GM23248 (cell line): ENCODE data around the gene CABYR. TPM values are rescaled to one million over a fixed set of nuclear protein-coding genes. Genes with fewer than 3 reads are reported as not detected.
A peak's percentile ranks its signal among the peaks of the same experiment; 100 is the strongest.

Experiments used
- DNase-seq: peaks from one replicate; pipeline ENCODE4 v3.0.0-alpha.2; 2015
- H2AFZ ChIP-seq: fragments of 200-600 bp; sonication (generic); 2 replicates; pipeline ENCODE4 v1.6.1; 2016; ENCODE audit warnings: antibody characterized with exemption
- H3F3A ChIP-seq: fragments of 200-600 bp; sonication (generic); 2 replicates; pipeline ENCODE4 v1.6.1; 2016; ENCODE audit warnings: mild to moderate bottlenecking, antibody characterized with exemption, mixed run types; ENCODE audit not compliant: insufficient read depth
- H3K27ac ChIP-seq: fragments of 200-600 bp; sonication (generic); 2 replicates; pipeline ENCODE4 v1.5.1; 2016; ENCODE audit warnings: mild to moderate bottlenecking
- H3K27me3 ChIP-seq: fragments of 200-600 bp; sonication (generic); replicated peaks from 2 replicates; pipeline ENCODE4 v1.6.1; 2016; ENCODE audit warnings: mild to moderate bottlenecking; ENCODE audit not compliant: insufficient read depth
- H3K36me3 ChIP-seq: fragments of 200-600 bp; sonication (generic); 2 replicates; pipeline ENCODE4 v1.6.1; 2016; ENCODE audit warnings: low read depth, mild to moderate bottlenecking
- H3K4me1 ChIP-seq: fragments of 200-600 bp; sonication (generic); 2 replicates; pipeline ENCODE4 v1.6.1; 2016; ENCODE audit warnings: mild to moderate bottlenecking; ENCODE audit not compliant: insufficient read depth
- H3K4me2 ChIP-seq: fragments of 200-600 bp; sonication (generic); one replicate; pipeline ENCODE4 v1.6.1; 2016; ENCODE audit warnings: mild to moderate bottlenecking; ENCODE audit not compliant: unreplicated experiment
- H3K4me3 ChIP-seq: fragments of 200-600 bp; sonication (generic); 2 replicates; pipeline ENCODE4 v1.5.1; 2016; ENCODE audit warnings: mild to moderate bottlenecking
- H3K79me2 ChIP-seq: fragments of 200-600 bp; sonication (generic); 2 replicates; pipeline ENCODE4 v1.6.1; 2016; ENCODE audit warnings: mild to moderate bottlenecking; ENCODE audit not compliant: insufficient read depth
- H3K9ac ChIP-seq: fragments of 200-600 bp; sonication (generic); 2 replicates; pipeline ENCODE4 v1.6.1; 2016; ENCODE audit warnings: mild to moderate bottlenecking
- H3K9me2 ChIP-seq: fragments of 200-600 bp; sonication (generic); 2 replicates; pipeline ENCODE4 v1.6.1; 2016; ENCODE audit warnings: mixed run types, mild to moderate bottlenecking, moderate library complexity; ENCODE audit not compliant: insufficient read depth
- H3K9me3 ChIP-seq: fragments of 200-600 bp; sonication (generic); one replicate; pipeline ENCODE4 v1.6.1; 2017; ENCODE audit warnings: low read depth
- H4K20me1 ChIP-seq: fragments of 200-600 bp; sonication (generic); 2 replicates; pipeline ENCODE4 v1.6.0; 2016; ENCODE audit not compliant: insufficient read depth
- EZH2 ChIP-seq: fragments of 200-600 bp; sonication (generic); IDR thresholded peaks from 2 replicates; pipeline ENCODE4 v1.6.1; 2018; ENCODE audit warnings: antibody characterized with exemption, mild to moderate bottlenecking; ENCODE audit not compliant: insufficient read depth, poor library complexity, severe bottlenecking
- EZH2phosphoT487 ChIP-seq: fragments of 200-600 bp; sonication (generic); IDR thresholded peaks from 2 replicates; pipeline ENCODE4 v1.6.1; 2018; ENCODE audit warnings: antibody characterized with exemption, moderate library complexity, mild to moderate bottlenecking, low read depth; ENCODE audit not compliant: insufficient read depth
- WGBS, 2 experiments: methylation state at CpG; one replicate each; pipeline ENCODE4 v1.1.6; 2015 to 2017; ENCODE audit warnings: low lambda C conversion rate in 2 of 2, low coverage in 1 of 2; ENCODE audit errors: missing lambda C conversion rate in 2 of 2; 5-methylcytosine and 5-hydroxymethylcytosine counted together
- in situ Hi-C: fragments of 300-500 bp; cut with MboI; formaldehyde crosslinking; loops from 2 replicates; pipeline ENCODE4 v1.15.0; 2020
- polyA plus RNA-seq: library from polyadenylated mRNA; unstranded; fragments of >200 nt; fragmentation: Nextera tagmentation; extraction: Ambion mirVana; gene quantifications from 2 replicates; pipeline ENCODE4 v1.2.1, GENCODE V29; 2016
- total RNA-seq: library from RNA; depleted of rRNA; stranded (reverse); fragments of >200 nt; shearing (Covaris generic); gene quantifications from 2 replicates; pipeline ENCODE4 v1.2.3, GENCODE V29; 2014

The CABYR gene
- total and polyA plus RNA-seq, 2 experiments from 2014 or later = 2.9 to 3.6 TPM

DNA sequence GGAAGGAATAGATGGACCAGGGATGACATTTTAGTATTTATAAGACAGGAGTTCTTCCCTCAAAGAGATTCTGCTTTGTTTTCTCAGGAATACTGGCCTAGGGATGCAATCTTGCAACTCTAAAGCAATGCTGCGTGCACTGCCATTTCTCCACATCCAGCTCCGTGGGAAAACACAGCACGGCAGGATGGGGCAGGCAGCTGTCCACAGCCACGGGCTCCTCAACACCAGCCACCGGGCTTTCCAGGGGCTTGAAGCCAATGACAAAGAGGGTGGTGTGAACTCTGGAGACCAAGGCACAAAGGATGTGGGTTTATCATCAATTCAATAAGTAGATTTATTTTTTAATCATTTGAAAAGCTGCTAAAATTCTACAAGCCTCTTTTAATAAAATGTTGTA, 49.3 kb downstream of the CABYR start:
- no peaks in the 10 kb centered on the region for H4K20me1 ChIP-seq
- H3K4me1 ChIP-seq = no peaks in the 10 kb centered on the region
- no peaks in the 10 kb centered on the region for H3K9me2 ChIP-seq
- H3K27ac ChIP-seq = no peak overlapping the region
- H3K27me3 ChIP-seq = no peaks in the 10 kb centered on the region
- TF ChIP-seq EZH2phosphoT487 (no peak), EZH2 (no peak)
- no peaks in the 10 kb centered on the region for H3K9me3 ChIP-seq
- DNase-seq = no peak
- 83 to 85% methylated on average over 5 of the region's 5 CpGs for WGBS, 2 experiments
- H3K36me3 ChIP-seq = no peaks in the 10 kb centered on the region
- H3K9ac ChIP-seq = no peak overlapping the region
- H3F3A ChIP-seq = no peaks in the 10 kb centered on the region
- H2AFZ ChIP-seq = no peak overlapping the region
- H3K79me2 ChIP-seq = no peaks in the 10 kb centered on the region
- H3K4me3 ChIP-seq = no peak overlapping the region
- no peak overlapping the region for H3K4me2 ChIP-seq
- in situ Hi-C loops = no loop called here

DNA sequence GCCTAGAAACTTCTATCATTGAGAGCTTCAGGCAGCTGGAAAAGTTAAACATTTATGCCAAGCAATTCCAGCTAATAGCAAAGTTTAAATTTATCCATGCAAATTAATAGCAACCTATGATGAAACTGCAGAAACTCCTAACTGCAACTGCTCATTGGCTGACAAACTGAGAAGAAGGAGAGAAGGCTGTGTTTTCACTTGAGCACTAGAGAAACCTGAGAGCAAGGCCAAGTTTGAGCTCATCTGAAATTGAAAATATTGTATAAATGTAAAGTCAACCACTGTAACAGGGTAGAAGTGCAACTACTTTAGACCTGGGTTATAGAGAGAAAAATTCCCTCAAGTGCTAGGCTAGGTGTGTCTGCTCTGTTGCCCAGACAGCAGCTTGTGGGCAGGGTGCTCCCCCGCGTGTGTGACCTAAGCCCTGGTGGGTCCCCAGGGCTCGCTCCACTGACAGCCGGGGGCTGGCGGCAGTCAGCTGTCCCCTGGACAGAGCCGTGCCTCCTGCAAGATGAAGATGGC, 50.2 kb downstream of the CABYR start:
- H3K9ac ChIP-seq = no peak overlapping the region
- H2AFZ ChIP-seq = no peak overlapping the region
- H4K20me1 ChIP-seq = no peaks in the 10 kb centered on the region
- no peaks in the 10 kb centered on the region for H3K36me3 ChIP-seq
- H3K9me2 ChIP-seq = no peaks in the 10 kb centered on the region
- H3K27ac ChIP-seq = no peak overlapping the region
- H3K4me3 ChIP-seq = no peak overlapping the region
- in situ Hi-C loops = no loop called here
- no peaks in the 10 kb centered on the region for H3K9me3 ChIP-seq
- no peaks in the 10 kb centered on the region for H3K4me1 ChIP-seq
- 78 to 83% methylated on average over 6 of the region's 6 CpGs for WGBS, 2 experiments
- H3K27me3 ChIP-seq = no peaks in the 10 kb centered on the region
- H3F3A ChIP-seq = no peaks in the 10 kb centered on the region
- peak; percentile 18 for DNase-seq
- H3K4me2 ChIP-seq = no peak overlapping the region
- no peak for TF ChIP-seq EZH2phosphoT487
- TF ChIP-seq EZH2 = no peak
- H3K79me2 ChIP-seq = no peaks in the 10 kb centered on the region

GRCh38 chr18:24189664-24190346, 50.9 kb downstream of the CABYR start:
- H3K4me2 ChIP-seq = no peak overlapping the region
- 95 to 98% methylated on average over 15 of the region's 15 CpGs for WGBS, 2 experiments
- no peak overlapping the region for H2AFZ ChIP-seq
- no peaks in the 10 kb centered on the region for H4K20me1 ChIP-seq
- TF ChIP-seq EZH2phosphoT487 (no peak), EZH2 (no peak)
- H3K9me3 ChIP-seq = no peaks in the 10 kb centered on the region
- no peak overlapping the region for H3K27ac ChIP-seq
- no peak overlapping the region for H3K4me3 ChIP-seq
- DNase-seq = no peak
- no peaks in the 10 kb centered on the region for H3K4me1 ChIP-seq
- H3K9me2 ChIP-seq = no peaks in the 10 kb centered on the region
- in situ Hi-C loops = no loop called here
- no peaks in the 10 kb centered on the region for H3K27me3 ChIP-seq
- H3K36me3 ChIP-seq = no peaks in the 10 kb centered on the region
- H3F3A ChIP-seq = no peaks in the 10 kb centered on the region
- no peak overlapping the region for H3K9ac ChIP-seq
- H3K79me2 ChIP-seq = no peaks in the 10 kb centered on the region

DNA sequence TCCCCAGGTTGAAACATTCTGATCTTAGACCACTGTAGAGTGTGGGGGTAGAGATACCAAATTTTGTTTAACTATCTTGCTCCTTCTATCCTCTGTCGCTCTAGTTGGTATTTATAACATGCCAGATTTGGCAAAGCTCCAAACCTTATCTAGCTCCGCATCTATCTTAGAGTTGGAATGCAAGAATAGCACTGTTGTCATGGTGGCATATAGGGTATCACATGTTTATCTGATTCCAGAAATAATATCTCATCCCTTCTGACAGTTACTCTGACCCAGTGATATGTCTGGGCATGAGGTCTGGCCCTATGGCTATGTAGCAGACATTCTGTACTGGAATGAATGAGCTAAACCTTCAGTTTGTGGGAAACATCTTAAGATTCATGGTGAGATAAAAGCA, 51.7 kb downstream of the CABYR start:
- no peak for TF ChIP-seq EZH2phosphoT487
- no peak for TF ChIP-seq EZH2

More for the DNA sequence above, 51.7 kb downstream of the CABYR start:
- Histone ChIP-seq H3K79me2 (no peaks in the 10 kb centered on the region), H4K20me1 (no peaks in the 10 kb centered on the region), H2AFZ (no peak overlapping the region), H3K9ac (no peak overlapping the region), H3F3A (no peaks in the 10 kb centered on the region), H3K4me1 (no peaks in the 10 kb centered on the region), H3K9me2 (no peaks in the 10 kb centered on the region), H3K4me3 (no peak overlapping the region), H3K27ac (no peak overlapping the region), H3K36me3 (no peaks in the 10 kb centered on the region), H3K4me2 (no peak overlapping the region), H3K27me3 (no peaks in the 10 kb centered on the region), H3K9me3 (no peaks in the 10 kb centered on the region)
- DNase-seq = no peak
- WGBS, 2 experiments = 97% methylated on average over 2 of the region's 2 CpGs
- in situ Hi-C loops = no loop called here
